GM12875 (cell line): ENCODE data around the gene PDGFA.

Experiments
- H3K4me3 ChIP-seq: one replicate; pipeline ENCODE4 v1.5.1; 2011; ENCODE audit warnings: low read depth, low read length, control low read depth
- TF ChIP-seq, protein P1 (sequence below): IDR thresholded peaks from 2 replicates; pipeline ENCODE4 v1.5.1; 2011; ENCODE audit warnings: low read depth, mild to moderate bottlenecking, control low read depth, inconsistent platforms, low read length, moderate library complexity, borderline replicate concordance; ENCODE audit not compliant: insufficient read depth

PDGFA gene

DNA sequence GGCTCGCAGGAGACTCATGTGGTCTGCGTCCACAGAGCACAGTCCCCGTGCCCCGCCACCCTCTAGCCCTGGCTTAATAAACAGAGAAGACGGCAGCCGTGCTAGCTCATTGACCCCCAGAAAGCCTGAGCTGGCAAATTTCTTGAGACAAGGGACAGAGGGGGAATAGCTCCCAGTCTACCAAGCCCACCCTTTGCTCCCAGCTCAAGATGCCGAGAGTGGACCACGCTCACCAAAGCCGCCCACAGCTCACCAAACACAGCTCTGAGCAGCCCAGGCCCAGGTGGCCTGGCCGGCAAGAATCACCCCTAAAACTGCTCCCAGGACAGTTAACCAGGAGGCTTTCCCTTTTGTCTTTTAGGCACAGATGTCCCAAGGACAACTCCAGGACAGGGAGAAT, 5.4 kb downstream of the PDGFA start:
- TF ChIP-seq, protein P1, sequence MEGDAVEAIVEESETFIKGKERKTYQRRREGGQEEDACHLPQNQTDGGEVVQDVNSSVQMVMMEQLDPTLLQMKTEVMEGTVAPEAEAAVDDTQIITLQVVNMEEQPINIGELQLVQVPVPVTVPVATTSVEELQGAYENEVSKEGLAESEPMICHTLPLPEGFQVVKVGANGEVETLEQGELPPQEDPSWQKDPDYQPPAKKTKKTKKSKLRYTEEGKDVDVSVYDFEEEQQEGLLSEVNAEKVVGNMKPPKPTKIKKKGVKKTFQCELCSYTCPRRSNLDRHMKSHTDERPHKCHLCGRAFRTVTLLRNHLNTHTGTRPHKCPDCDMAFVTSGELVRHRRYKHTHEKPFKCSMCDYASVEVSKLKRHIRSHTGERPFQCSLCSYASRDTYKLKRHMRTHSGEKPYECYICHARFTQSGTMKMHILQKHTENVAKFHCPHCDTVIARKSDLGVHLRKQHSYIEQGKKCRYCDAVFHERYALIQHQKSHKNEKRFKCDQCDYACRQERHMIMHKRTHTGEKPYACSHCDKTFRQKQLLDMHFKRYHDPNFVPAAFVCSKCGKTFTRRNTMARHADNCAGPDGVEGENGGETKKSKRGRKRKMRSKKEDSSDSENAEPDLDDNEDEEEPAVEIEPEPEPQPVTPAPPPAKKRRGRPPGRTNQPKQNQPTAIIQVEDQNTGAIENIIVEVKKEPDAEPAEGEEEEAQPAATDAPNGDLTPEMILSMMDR: no peak

DNA sequence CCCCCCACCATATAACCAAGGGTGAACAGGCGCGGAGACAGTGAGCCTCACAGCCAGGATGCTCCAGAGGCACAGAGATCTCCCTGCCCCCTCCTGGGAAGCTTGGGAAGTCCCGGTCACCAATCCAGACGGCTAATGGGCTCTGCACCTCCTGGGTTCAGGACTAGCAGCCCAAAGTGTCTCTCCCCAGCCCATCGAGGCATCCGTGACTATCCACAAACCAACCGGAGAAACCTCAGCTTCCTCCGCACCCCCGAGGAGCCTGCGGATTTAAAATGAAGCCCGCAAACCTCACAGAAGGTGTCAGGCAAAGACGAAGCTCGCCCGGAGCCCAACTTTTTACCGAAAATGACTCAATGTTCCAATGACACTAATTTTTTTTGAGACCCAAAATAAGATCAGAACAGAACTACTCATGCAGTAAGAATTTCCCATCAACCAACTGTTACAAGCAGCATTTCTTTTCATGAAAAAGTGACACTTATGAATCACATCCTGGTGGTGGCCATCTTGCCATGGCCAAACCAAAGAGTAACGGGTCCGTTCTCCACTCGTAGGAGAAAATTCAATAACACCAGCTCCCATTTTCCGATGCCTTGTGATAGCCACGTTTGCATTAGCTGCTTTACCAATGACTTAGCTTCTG, 6.0 kb downstream of the PDGFA start:
- TF ChIP-seq, protein P1: no peak

More for the DNA sequence above, 5.4 kb downstream of the PDGFA start:
- no peak overlapping the region for H3K4me3 ChIP-seq

GRCh38 chr7:512541-513311, 6.9 kb downstream of the PDGFA start:
- H3K4me3 ChIP-seq: no peak overlapping the region
- TF ChIP-seq, protein P1: no peak

More for the DNA sequence above, 6.0 kb downstream of the PDGFA start:
- no peak overlapping the region for H3K4me3 ChIP-seq

DNA sequence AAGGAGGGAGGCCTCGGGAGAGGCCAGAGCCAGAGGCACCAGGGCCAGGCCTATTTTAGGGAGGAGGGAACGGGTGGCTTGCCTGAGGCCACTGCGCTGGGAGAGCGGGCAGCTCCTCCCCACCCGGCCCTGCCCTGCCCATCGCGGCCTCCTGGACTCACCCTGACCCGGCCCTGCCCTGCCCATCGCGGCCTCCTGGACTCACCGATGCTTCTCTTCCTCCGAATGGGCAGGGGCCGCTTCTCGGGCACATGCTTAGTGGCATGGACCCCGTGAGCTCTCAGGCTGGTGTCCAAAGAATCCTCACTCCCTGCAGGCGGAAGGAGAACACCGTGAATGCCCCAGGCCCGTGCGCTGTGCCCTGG, 7.5 kb downstream of the PDGFA start:
- TF ChIP-seq, protein P1: no peak
- H3K4me3 ChIP-seq: no peak overlapping the region

GRCh38 chr7:511476-512145, 8.0 kb downstream of the PDGFA start:
- TF ChIP-seq, protein P1: no peak
- H3K4me3 ChIP-seq: no peak overlapping the region

DNA sequence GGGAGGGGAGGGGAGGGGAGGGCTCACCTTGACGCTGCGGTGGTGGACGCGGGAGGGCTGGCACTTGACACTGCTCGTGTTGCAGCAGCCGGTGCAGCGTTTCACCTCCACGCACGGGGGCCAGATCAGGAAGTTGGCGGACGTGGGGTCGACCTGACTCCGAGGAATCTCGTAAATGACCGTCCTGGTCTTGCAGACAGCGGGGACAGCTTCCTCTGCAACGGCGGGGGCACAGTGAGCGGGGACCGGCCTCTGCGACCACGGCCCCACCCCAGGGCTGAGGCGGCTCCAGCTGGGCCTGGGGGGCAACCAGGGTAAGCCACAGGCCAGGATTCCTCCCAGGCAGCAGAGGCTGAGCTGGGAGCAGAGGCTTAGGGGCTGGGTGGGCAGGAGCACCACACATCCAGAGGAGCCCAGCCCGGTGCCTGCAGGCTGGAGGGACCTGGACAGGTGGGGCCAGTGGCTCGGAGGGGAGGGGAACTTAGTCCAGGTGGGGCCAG, 8.8 kb downstream of the PDGFA start:
- TF ChIP-seq, protein P1: no peak
- no peak overlapping the region for H3K4me3 ChIP-seq
